IMR-90 (cell line): ENCODE measurements around the gene PAF1. TPM values are rescaled to one million over a fixed set of nuclear protein-coding genes. Genes with fewer than 3 reads are reported as not detected.

Experiments used
- ATAC-seq: fragments of 200-7000 bp; cut with Tn5 transposase; 2 replicates; pipeline ENCODE4 v1.9.1; 2020; ENCODE audit warnings: low read depth, mild to moderate bottlenecking, moderate library complexity
- BruUV-seq: library from RNA; stranded (reverse); fragments of 400-500 nt; replicated peaks from 2 replicates; lab custom pipeline; 2021; lab: Mats Ljungman, UMichigan
- CTCF ChIA-PET: fragments of 300-600 bp; formaldehyde crosslinking; extraction: SDS; loops from one replicate; lab custom pipeline; 2021; ENCODE audit warnings: antibody characterized with exemption; lab: Yijun Ruan, JAX
- POLR2A ChIA-PET: fragments of 300-600 bp; sonication (Branson Sonifier 250); formaldehyde crosslinking; loops from one replicate; lab custom pipeline; 2022; ENCODE audit warnings: antibody characterized with exemption; ENCODE audit not compliant: unreplicated experiment; lab: Charles Lee
- DNase-seq: peaks from one replicate; pipeline ENCODE4 v3.0.0; 2013
- H2AFZ ChIP-seq: replicated peaks from 2 replicates; pipeline ENCODE3; 2013; ENCODE audit warnings: low read length, mild to moderate bottlenecking; ENCODE audit not compliant: poor library complexity
- H2AK5ac ChIP-seq: 2 replicates; pipeline ENCODE4 v1.6.1; 2013; ENCODE audit warnings: low read depth, low read length, inconsistent platforms
- H2AK9ac ChIP-seq: replicated peaks from 2 replicates; pipeline ENCODE3; 2013; ENCODE audit warnings: mild to moderate bottlenecking, low read depth, low read length, moderate library complexity; ENCODE audit not compliant: poor library complexity
- H2BK120ac ChIP-seq: 2 replicates; pipeline ENCODE4 v1.6.1; 2013; ENCODE audit warnings: low read depth, low read length, inconsistent platforms
- H2BK15ac ChIP-seq: 3 replicates; pipeline ENCODE4 v1.6.1; 2013; ENCODE audit warnings: low read depth, low read length, inconsistent platforms
- H2BK20ac ChIP-seq: 2 replicates; pipeline ENCODE4 v1.6.1; 2013; ENCODE audit warnings: low read depth, mild to moderate bottlenecking, inconsistent platforms, low read length, moderate library complexity
- H2BK5ac ChIP-seq: 2 replicates; pipeline ENCODE4 v1.6.1; 2013; ENCODE audit warnings: mild to moderate bottlenecking, low read depth, low read length, inconsistent platforms; ENCODE audit not compliant: poor library complexity, severe bottlenecking
- H3K14ac ChIP-seq: replicated peaks from 2 replicates; pipeline ENCODE4 v1.6.1; 2013; ENCODE audit warnings: low read depth, low read length, inconsistent platforms
- H3K18ac ChIP-seq: 2 replicates; pipeline ENCODE4 v1.6.1; 2013; ENCODE audit warnings: low read depth, low read length, control low read depth
- H3K23ac ChIP-seq: 2 replicates; pipeline ENCODE4 v1.6.1; 2013; ENCODE audit warnings: low read depth, low read length, inconsistent platforms
- H3K27ac ChIP-seq: 2 replicates; pipeline ENCODE4 v1.5.1; 2013; ENCODE audit warnings: mild to moderate bottlenecking, control low read depth, low read length; ENCODE audit not compliant: insufficient read depth
- H3K27me3 ChIP-seq: 2 replicates; pipeline ENCODE4 v1.6.1; 2013; ENCODE audit warnings: low read length; ENCODE audit not compliant: control insufficient read depth, insufficient read depth
- H3K36me3 ChIP-seq: 2 replicates; pipeline ENCODE4 v1.6.1; 2013; ENCODE audit warnings: low read length, mixed read lengths; ENCODE audit not compliant: control insufficient read depth, insufficient read depth
- H3K4ac ChIP-seq: 2 replicates; pipeline ENCODE4 v1.6.1; 2013; ENCODE audit warnings: low read depth, low read length, inconsistent platforms
- H3K4me1 ChIP-seq: 2 replicates; pipeline ENCODE4 v1.6.1; 2013; ENCODE audit warnings: low read length, mixed read lengths; ENCODE audit not compliant: control insufficient read depth, insufficient read depth
- H3K4me2 ChIP-seq: 2 replicates; pipeline ENCODE4 v1.6.1; 2013; ENCODE audit warnings: low read depth, mild to moderate bottlenecking, control low read depth, low read length, moderate library complexity
- H3K4me3 ChIP-seq: 2 replicates; pipeline ENCODE4 v1.5.1; 2013; ENCODE audit warnings: low read depth, mild to moderate bottlenecking, control low read depth, low read length, moderate library complexity; ENCODE audit not compliant: insufficient read depth
- H3K56ac ChIP-seq: 2 replicates; pipeline ENCODE4 v1.6.1; 2013; ENCODE audit warnings: low read length, inconsistent platforms; ENCODE audit not compliant: insufficient read depth; ENCODE audit errors: extremely low read depth
- H3K79me1 ChIP-seq, 2 experiments: 2 replicates each; pipeline ENCODE4 v1.6.1; 2013; ENCODE audit warnings: low read length in 2 of 2, inconsistent platforms in 1 of 2, low read depth in 1 of 2
- H3K9ac ChIP-seq: 2 replicates; pipeline ENCODE4 v1.6.1; 2013; ENCODE audit warnings: low read depth, low read length, control low read depth
- H3K9me1 ChIP-seq: 2 replicates; pipeline ENCODE4 v1.6.1; 2013; ENCODE audit warnings: low read length, inconsistent platforms; ENCODE audit not compliant: insufficient read depth
- H3K9me3 ChIP-seq: 2 replicates; pipeline ENCODE4 v1.6.1; 2013; ENCODE audit warnings: low read length; ENCODE audit not compliant: control insufficient read depth, insufficient read depth
- H4K20me1 ChIP-seq: 2 replicates; pipeline ENCODE4 v1.6.1; 2013; ENCODE audit warnings: low read length, inconsistent platforms; ENCODE audit not compliant: insufficient read depth
- H4K5ac ChIP-seq: 2 replicates; pipeline ENCODE4 v1.6.1; 2013; ENCODE audit warnings: mild to moderate bottlenecking, low read depth, low read length, control low read depth
- H4K8ac ChIP-seq, 2 experiments: 2 replicates each; pipeline ENCODE4 v1.6.1; 2013; ENCODE audit warnings: low read depth in 2 of 2, low read length in 2 of 2, control low read depth in 1 of 2, inconsistent platforms in 1 of 2
- H4K91ac ChIP-seq: 2 replicates; pipeline ENCODE4 v1.6.1; 2013; ENCODE audit warnings: low read depth, low read length, inconsistent platforms; ENCODE audit not compliant: insufficient read depth
- BHLHE40 ChIP-seq: fragments of 150-350 bp; IDR thresholded peaks from 2 replicates; pipeline ENCODE4 v1.6.1; 2016; ENCODE audit warnings: mild to moderate bottlenecking, low read depth, low read length
- CHD1 ChIP-seq: IDR thresholded peaks from 2 replicates; pipeline ENCODE4 v1.6.1; 2012; ENCODE audit warnings: low read depth, low read length, improper control_type of control experiment
- FOS ChIP-seq: fragments of 150-350 bp; IDR thresholded peaks from 2 replicates; pipeline ENCODE4 v1.6.1; 2016; ENCODE audit warnings: low read depth, low read length
- MAZ ChIP-seq: IDR thresholded peaks from 2 replicates; pipeline ENCODE4 v1.6.1; 2012; ENCODE audit warnings: low read depth, mild to moderate bottlenecking, low read length, improper control_type of control experiment, moderate library complexity, borderline replicate concordance
- MXI1 ChIP-seq: IDR thresholded peaks from 2 replicates; pipeline ENCODE4 v1.6.1; 2012; ENCODE audit warnings: low read depth, mild to moderate bottlenecking, low read length, moderate library complexity, borderline replicate concordance
- NFE2L2 ChIP-seq: fragments of 150-350 bp; IDR thresholded peaks from 2 replicates; pipeline ENCODE4 v1.6.1; 2016; ENCODE audit warnings: low read depth, mild to moderate bottlenecking, low read length
- POLR2A ChIP-seq: IDR thresholded peaks from 2 replicates; pipeline ENCODE4 v1.6.1; 2012; ENCODE audit warnings: mild to moderate bottlenecking, low read depth, low read length
- RAD21 ChIP-seq: IDR thresholded peaks from 2 replicates; pipeline ENCODE4 v1.6.1; 2012; ENCODE audit warnings: low read length, improper control_type of control experiment
- RCOR1 ChIP-seq: IDR thresholded peaks from 2 replicates; pipeline ENCODE4 v1.6.1; 2012; ENCODE audit warnings: mild to moderate bottlenecking, low read length, improper control_type of control experiment; ENCODE audit not compliant: insufficient replicate concordance
- RFX5 ChIP-seq: IDR thresholded peaks from 2 replicates; pipeline ENCODE4 v1.8.0; 2012; ENCODE audit warnings: low read depth, mild to moderate bottlenecking, low read length, moderate library complexity
- WGBS, 2 experiments: methylation state at CpG; one replicate each; pipeline versions ENCODE4 v1.1.5 to v1.1.7; 2013; ENCODE audit warnings: missing lambda C conversion rate in 2 of 2; ENCODE audit not compliant: insufficient read length in 1 of 2; ENCODE audit errors: extremely low coverage in 2 of 2; 5-methylcytosine and 5-hydroxymethylcytosine counted together
- dilution Hi-C: fragments of 300-500 bp; cut with HindIII; formaldehyde crosslinking; loops from one replicate; pipeline ENCODE4 v1.14.3; 2018; ENCODE audit warnings: low sequenced_read_pairs; ENCODE audit not compliant: unreplicated experiment
- in situ Hi-C: fragments of 300-500 bp; cut with MboI; formaldehyde crosslinking; loops from 3 replicates; pipeline ENCODE4 v1.14.3; 2019; ENCODE audit warnings: low sequenced_read_pairs, inconsistent platforms, mixed read lengths
- intact Hi-C: fragments of 100-400 bp; cut with micrococcal nuclease; formaldehyde crosslinking; loops from 2 replicates; pipeline ENCODE4 v1.10.0; 2022
- polyA plus RNA-seq, 3 experiments: library from polyadenylated mRNA; depleted of rRNA; stranded (reverse); fragments of >200 nt; gene quantifications; 2 replicates each; pipeline ENCODE4 v1.2.3, GENCODE V29; 2012; ENCODE audit warnings: low replicate concordance in 1 of 3
- total RNA-seq: library from RNA; depleted of rRNA; stranded (reverse); fragments of >200 nt; gene quantifications from 2 replicates; pipeline ENCODE4 v1.2.3, GENCODE V29; 2012
- TF ChIP-seq, protein P1 (sequence below): fragments of 150-350 bp; IDR thresholded peaks from 2 replicates; pipeline ENCODE4 v1.6.1; 2016; ENCODE audit warnings: low read depth, mild to moderate bottlenecking, low read length, moderate library complexity, borderline replicate concordance
- TF ChIP-seq, protein P2 (sequence below): fragments of 150-350 bp; IDR thresholded peaks from 2 replicates; pipeline ENCODE4 v1.6.1; 2017; ENCODE audit warnings: mild to moderate bottlenecking, antibody characterized with exemption, low read length, low read depth

PAF1 gene
- total and polyA plus RNA-seq, 2 of the 4 experiments (the other 2 are of a cell fraction): 45.7 to 54.3 TPM

DNA sequence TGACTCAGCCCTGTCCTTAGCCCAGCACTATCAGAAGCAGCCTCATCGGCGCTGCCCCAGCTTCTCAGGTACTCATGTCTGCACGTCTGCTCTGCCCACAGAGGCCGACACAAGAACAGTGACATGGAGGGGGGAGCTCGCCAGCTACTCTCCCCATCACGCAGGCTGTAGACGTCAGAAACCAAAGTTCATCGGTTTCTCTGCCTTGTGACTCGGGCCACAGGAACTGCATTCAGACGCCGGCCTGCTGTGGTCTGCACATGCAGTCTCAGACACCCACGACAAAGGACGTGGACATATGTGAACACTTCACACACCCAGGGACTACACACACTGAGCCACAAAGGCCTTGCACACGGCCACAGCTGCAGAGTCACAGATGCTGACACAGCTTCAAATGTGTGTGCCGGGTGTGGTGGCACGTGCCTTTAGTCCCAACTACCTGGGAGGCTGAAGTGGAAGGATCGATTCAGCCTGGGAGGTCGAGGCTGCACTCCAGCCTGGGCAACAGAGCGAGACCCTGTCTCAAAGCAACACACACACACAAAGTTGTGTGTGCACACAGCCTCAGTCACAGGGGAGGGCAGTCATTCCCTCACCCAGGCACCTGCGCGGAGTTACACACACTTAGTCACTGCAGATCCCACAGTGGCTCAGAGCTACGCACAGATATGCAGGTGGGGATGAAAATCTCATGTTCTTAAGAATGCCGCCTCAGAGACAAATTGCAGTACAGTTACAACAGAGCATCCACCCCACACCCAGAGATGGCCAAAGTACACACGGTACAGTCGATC, 10.8 kb upstream of the PAF1 start (continued):
- TF ChIP-seq RFX5 (no peak), RCOR1 (no peak), POLR2A (no peak; the same call in none of the 2 replicates), FOS (peak; percentile 77)

DNA sequence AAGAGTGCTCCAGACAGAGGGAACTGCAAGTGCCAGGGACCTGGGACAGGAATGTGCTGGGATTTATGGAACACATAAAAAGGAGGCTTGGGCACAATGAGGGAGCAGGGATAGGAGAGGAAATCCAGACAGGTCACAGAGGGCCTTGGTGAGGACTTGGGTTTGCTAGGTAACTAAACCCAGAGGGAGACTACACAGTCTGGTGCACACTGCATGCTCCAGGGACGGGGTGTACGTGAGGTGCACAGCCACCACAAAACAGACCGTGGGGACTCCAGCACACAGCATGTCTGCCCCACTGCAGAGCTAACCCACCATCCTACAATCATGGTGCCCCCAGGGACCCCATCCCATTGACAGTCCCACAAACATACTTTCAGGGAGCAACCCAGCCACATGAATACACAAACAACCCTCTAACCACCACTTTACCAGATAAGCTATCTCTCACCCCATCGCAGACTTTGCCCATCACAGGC, 10.2 kb upstream of the PAF1 start:
- H3K27me3 ChIP-seq: no peaks in the 10 kb centered on the region
- H4K91ac ChIP-seq: peak overlapping the region; percentile 99; the same call in 1 of the 2 replicates
- ATAC-seq (no peak), DNase-seq (no peak)
- H3K9me1 ChIP-seq: peaks cover 11% of the 10 kb centered on the region
- dilution Hi-C loops: no loop called here
- H3K36me3 ChIP-seq: peaks cover 4% of the 10 kb centered on the region
- 85% methylated on average over 3 of the region's 4 CpGs; no CpG with 5 or more reads in 1 of the 2 experiments for WGBS, 2 experiments
- H3K4ac ChIP-seq: peak overlapping the region; percentile 97
- H4K20me1 ChIP-seq: peaks cover 17% of the 10 kb centered on the region
- in situ Hi-C loops: no loop called here
- POLR2A ChIA-PET: interaction anchor here (1.3 kb wide), 1 partner anchor 10 kb away, joined by 3 read pairs; no protein-coding TSS in a partner anchor
- peak overlapping the region; percentile 95 for H3K27ac ChIP-seq
- peak overlapping the region; percentile 72 for H2BK20ac ChIP-seq
- peak overlapping the region; percentile 99; the same call in 1 of the 2 replicates for H2AK5ac ChIP-seq
- no peak overlapping the region for H4K5ac ChIP-seq
- peaks cover 28% of the 10 kb centered on the region for H3K4me1 ChIP-seq
- H3K9ac ChIP-seq: 0 out of 2 replicates have a peak overlapping the region, but pooled peaks have one; percentile 4
- H3K18ac ChIP-seq: no peak overlapping the region
- H2BK5ac ChIP-seq: peak overlapping the region; percentile 94
- peak overlapping the region; percentile 76; the same call in 1 of the 2 replicates for H3K14ac ChIP-seq
- peaks cover 0 to 55% of the 10 kb centered on the region in 2 experiments; a peak in 2 of 4 replicates for H3K79me1 ChIP-seq
- H2AFZ ChIP-seq: peak overlapping the region; percentile 34
- H3K9me3 ChIP-seq: no peaks in the 10 kb centered on the region
- H3K4me2 ChIP-seq: no peak overlapping the region
- H3K23ac ChIP-seq: peak overlapping the region; percentile 36; the same call in 1 of the 2 replicates
- H3K56ac ChIP-seq: no peak overlapping the region
- CTCF ChIA-PET: interaction anchor here (2.0 kb wide), 1 partner anchor 11 kb away, joined by 10 read pairs; the partner anchor contains the start of gene PLEKHG2
- H3K4me3 ChIP-seq: no peak overlapping the region
- intact Hi-C loops: no loop called here
- peak overlapping the region in 1 of 2 experiments; percentile 90; a peak in 1 of 4 replicates for H4K8ac ChIP-seq
- peak overlapping the region; percentile 75 for H2AK9ac ChIP-seq
- no TSS peak for BruUV-seq
- peak overlapping the region; percentile 52; the same call in 1 of the 3 replicates for H2BK15ac ChIP-seq
- peak overlapping the region; percentile 98 for H2BK120ac ChIP-seq
- TF ChIP-seq, protein P1, sequence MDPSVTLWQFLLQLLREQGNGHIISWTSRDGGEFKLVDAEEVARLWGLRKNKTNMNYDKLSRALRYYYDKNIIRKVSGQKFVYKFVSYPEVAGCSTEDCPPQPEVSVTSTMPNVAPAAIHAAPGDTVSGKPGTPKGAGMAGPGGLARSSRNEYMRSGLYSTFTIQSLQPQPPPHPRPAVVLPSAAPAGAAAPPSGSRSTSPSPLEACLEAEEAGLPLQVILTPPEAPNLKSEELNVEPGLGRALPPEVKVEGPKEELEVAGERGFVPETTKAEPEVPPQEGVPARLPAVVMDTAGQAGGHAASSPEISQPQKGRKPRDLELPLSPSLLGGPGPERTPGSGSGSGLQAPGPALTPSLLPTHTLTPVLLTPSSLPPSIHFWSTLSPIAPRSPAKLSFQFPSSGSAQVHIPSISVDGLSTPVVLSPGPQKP: no peak
- TF ChIP-seq MAZ (no peak), BHLHE40 (no peak), NFE2L2 (no peak), MXI1 (no peak), POLR2A (no peak; the same call in 1 of the 2 replicates), RAD21 (no peak), CHD1 (no peak), RFX5 (no peak), FOS (no peak), RCOR1 (no peak)
- TF ChIP-seq, protein P2, sequence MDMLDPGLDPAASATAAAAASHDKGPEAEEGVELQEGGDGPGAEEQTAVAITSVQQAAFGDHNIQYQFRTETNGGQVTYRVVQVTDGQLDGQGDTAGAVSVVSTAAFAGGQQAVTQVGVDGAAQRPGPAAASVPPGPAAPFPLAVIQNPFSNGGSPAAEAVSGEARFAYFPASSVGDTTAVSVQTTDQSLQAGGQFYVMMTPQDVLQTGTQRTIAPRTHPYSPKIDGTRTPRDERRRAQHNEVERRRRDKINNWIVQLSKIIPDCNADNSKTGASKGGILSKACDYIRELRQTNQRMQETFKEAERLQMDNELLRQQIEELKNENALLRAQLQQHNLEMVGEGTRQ: no peak
